ENCODE measurements around the gene HK1.

- TF ChIP-seq CTCF (IDR thresholded peaks at IDR 0.05; ENCODE audit: low read depth, low read length) (no peak), EZH2phosphoT487 (IDR thresholded peaks at IDR 0.05; ENCODE audit: low read depth) (no peak)
Observed at GRCh38 chr10:69403519-69403918, 125.2 kb downstream of the HK1 start.
